Cortex of kidney (tissue), 1 donor: ENCODE data around the gene SLC35E3.

Source experiments
- DNase-seq: peaks from one replicate; lab custom pipeline; 2025; lab: John Stamatoyannopoulos, UW

The SLC35E3 gene

DNA sequence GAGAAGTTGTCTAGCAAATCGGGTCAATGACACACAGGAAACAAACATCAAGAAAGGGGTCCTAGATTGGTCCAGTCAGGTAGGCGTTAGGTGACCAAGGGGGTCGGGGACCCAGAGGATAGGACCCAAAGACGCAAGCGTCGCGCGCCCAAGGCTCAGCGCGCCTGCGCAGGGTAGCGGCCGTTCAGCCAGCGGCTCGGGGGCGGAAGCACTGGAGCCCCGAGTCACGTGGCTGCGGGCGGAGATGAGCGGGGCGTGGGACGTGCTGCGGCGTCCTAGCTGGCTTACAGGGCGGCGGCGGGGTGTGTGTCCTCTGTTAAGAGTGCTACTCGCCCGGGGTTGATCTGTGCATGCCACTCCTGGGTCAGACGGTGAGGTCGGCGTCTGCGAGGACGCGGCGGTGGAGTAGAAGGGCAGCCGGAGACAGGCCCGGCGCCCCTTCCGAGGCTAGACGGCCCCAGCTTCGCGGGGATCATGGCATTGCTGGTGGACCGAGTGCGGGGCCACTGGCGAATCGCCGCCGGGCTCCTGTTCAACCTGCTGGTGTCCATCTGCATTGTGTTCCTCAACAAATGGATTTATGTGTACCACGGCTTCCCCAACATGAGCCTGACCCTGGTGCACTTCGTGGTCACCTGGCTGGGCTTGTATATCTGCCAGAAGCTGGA, at the start of gene SLC35E3:
Gene SLC35E3 (plus strand): TSS at position 273 of the 668 bp plus-strand sequence. CDS start 202 bp downstream, at position 475.
- peak; percentile 64 for DNase-seq

DNA sequence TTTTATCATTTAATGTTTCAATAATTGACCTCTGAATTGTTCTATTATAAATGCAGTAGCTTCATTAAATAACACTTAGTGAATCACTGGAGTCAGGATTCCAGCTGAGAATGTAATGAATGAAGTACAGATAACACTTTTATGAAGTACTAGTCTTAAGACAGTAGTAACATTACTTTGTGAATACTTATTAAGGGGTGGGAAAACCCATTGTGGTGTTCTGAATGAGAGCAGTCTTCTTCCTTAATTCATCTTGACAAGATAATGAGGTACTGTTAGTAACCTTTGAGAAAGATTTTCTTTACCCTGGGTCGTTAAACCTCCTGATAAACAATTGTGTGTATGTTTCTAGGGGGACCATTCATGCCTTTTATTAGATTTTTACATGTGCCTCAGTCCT, 46.5 kb upstream of the SLC35E3 start:
- no peak for DNase-seq

DNA sequence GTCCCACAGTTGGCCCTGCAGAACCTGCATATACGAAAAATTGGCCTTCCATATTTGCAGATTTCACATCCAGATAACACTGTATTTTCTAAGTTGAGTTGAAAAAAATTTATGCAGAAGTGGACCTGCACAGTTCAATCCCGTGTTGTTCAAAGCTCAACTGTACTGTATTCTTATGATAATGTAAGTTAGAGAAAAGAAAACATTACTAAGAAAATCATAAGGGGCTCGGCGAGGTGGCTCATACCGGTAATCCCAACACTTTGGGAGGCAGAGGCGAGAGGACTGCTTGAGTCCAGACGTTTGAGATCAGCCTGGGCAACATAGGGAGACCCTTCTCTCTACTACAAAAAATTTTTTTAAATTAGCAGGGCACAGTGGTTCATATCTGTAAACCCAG, 18.2 kb upstream of the SLC35E3 start:
- no peak for DNase-seq

DNA sequence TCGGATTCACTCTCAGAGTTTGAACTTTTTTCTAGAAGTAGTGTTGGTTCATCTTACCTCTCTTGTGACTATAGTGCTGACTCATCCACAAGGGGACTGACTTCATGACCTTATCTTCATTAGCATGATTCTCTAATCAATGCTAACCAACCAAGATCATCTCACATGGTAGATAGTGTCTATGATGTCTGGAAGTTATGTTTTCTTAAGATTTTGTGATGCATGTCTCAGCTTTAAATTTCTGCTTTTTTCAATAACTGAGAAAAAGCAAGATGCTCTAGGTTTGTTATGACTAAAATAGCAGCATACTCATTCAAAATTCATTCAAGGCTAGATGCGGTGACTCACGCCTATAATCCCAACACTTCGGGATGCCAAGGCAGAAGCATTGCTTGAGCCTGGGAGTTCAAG, 12.3 kb upstream of the SLC35E3 start:
- no peak for DNase-seq

DNA sequence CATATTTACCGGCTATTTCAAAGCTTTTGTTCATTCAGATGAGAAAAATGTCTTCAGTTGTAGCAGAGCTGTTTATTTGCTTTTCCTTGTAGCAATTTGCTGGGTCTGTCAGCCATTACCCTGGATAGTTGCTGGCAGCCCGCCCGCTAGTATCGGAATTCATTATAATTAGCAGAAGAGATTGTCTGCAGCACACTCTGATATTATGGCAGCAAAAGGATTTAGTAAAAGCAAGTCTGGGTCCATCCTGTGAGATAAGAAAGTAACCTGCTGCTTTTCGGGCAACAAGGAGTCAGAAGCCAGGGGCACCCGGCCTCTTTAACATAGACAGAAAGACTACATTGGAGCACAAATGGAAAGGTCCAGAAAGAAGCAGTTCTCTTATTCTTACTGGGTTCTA, 6.1 kb upstream of the SLC35E3 start:
- no peak for DNase-seq

DNA sequence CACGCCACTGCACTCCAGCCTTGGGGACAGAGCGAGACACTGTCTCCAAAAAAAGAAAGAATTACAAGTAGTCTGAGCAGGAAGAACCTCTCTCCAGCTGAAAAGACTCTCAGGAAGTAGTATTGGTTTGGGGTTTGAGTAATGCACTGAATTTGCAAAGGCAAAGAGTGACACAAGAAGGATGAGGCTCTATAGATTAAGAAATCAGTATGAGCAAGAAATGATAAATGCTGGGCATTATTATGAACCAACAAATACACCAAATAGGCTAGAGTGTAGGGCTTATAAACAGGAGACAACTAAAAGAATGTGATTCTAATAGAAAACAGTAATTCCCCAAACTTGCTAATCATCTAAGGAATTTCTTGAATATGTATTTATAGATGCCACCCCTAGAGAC, 2.6 kb upstream of the SLC35E3 start:
- no peak for DNase-seq

DNA sequence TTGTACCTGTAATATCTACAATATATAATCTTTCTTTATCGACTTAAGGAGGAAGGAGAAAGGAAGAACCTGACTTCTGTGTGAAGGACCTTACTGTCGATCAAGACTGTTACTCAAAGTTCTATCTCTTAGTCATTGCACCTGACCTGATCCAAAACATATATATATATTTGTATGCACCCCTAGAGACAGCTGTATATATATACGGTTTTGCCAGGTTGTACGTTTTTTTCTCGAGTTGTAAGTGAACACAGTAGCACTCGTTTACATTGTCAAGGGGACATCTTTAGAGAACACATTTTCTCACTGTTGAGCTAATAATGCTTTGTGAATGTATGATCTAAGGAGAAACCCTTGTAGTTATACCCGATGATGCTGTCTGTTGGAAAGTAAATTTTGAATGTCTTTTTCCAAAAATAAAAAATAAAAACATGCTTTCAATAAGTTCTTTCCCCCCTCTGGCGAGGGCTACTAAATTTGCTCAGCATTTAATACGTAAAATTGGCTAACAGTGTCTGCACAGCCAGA, 536 bp upstream of the SLC35E3 start:
- DNase-seq = no peak

DNA sequence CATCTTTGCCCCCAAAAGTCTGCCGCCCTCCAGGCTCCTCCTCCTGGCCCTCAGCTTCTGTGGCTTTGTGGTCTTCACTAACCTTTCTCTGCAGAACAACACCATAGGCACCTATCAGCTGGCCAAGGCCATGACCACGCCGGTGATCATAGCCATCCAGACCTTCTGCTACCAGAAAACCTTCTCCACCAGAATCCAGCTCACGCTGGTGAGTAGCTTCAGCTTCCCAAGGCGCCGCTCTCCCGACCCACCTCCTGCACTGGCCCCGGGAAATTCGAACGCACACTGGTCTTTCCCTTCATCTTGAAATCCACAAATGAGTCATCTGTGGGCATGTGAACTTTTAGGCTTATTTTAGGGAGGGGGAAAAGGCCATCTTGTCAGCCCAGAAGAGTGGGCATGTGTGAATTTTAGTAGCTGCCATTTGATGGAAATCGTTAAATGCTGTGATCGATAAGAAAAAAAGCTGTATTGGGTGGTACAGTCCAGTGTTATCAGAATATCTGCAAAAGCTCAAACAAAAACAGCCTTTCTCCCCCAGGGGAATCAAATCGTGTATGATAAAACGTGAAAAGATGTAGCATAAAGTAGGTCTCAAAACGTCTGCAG, 700 bp downstream of the SLC35E3 start:
- DNase-seq = no peak

DNA sequence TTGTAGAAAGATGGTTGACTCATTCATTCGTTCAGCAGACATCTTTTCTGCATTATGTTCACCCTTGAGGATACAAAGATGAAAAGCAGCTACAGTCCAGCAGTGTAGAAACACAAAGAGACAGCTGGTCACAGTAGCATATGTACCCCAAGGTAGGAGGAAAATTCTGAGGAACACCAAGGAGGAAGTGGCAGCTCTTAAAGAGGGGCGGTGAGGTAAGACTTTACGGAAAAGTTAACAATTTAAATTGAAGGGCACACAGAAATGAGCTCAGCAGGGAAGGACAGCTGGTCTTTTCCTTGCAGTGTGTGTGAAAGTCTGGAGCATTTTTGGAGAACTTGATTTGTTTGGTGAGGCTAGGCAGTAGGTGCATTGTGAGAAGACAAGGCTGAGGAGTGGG, 3.5 kb downstream of the SLC35E3 start:
- no peak for DNase-seq

DNA sequence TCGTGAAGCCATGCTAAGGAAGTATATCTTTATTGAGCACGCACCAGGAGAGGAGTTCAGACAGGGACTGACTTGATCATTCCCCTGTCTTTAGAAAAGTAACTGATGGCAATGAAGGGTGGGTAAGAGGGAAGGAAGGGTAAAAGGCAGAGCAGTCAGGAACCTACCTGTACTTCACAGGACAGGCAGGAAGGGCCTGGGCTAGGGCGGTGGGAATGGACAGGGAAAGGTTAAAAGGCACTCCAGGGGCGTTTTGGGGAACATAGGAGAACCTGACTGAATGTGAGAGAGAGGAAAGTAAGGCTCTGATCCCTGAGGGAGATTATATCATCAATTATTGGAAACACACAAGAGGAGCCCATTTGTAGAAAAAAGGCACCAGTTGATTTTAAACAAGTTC, 3.9 kb downstream of the SLC35E3 start:
- DNase-seq = no peak

DNA sequence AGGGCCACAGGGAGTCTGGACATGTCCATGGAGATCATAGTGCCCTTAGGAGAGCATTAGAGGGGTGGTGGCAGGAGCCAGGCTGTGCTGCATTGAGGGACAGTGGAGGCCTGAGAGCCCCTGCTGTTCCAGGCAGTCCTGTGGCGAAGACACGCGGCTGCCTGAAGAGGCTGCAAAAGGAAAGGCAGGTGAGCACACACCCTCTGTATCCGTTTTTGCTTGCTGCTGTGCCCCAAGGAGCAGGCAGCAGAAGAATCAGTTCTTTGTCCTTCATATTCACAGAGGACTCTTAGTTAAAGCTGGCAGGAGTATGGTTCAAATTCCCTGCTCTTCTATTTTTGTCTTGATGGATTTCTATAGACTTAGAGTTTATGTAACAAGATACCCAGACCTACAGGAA, 4.5 kb downstream of the SLC35E3 start:
- DNase-seq = no peak

DNA sequence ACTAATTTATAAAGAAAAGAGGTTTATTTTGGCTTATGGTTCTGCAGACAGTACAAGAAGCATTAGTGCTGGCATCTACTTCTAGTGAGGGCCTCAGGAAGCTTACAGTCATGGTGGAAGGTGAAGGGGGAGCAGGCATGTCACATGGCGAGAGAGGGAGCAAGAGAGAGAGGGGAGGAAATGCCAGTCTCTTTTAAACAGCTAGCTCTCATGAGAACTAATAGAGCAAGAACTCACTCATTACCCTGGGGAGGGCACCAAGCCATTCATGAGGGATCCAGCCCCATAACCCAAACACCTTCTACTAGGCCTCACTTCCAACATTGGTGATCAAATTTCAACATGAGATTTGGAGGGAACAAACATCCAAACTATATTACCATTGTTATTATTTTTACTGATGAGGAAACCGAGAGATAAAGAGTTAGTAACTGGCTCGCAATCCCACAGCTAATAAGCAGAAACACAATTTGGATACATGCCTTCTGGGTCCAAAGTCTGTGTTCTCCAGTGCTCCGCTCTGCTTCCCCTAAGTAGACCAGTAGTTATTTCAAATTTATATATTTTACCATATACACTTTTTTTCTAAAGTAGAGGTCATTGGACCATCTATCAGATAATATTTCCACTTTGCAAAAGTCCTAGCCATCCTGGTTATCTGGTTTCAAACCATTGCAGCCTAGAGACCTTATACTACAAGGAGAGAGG, 9.7 kb downstream of the SLC35E3 start:
- no peak for DNase-seq

DNA sequence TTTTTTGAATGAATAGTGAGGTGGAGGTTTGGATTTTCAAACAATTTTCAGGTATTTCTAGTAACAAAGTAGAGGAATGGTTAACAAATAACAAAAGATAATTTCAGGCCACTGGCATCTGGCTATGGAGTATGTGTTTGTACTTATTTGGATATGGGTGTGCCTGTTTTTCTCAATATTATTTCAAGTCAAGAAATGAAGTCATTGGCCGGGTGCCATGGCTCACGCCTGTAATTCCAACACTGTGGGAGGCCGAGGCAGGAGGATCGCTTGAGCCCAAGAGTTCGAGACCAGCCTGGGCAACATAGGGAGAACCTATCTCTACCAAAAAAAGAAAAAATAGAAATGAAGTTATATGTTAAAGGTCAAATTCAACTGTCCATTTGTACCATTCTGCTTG, 13.9 kb downstream of the SLC35E3 start:
- no peak for DNase-seq

DNA sequence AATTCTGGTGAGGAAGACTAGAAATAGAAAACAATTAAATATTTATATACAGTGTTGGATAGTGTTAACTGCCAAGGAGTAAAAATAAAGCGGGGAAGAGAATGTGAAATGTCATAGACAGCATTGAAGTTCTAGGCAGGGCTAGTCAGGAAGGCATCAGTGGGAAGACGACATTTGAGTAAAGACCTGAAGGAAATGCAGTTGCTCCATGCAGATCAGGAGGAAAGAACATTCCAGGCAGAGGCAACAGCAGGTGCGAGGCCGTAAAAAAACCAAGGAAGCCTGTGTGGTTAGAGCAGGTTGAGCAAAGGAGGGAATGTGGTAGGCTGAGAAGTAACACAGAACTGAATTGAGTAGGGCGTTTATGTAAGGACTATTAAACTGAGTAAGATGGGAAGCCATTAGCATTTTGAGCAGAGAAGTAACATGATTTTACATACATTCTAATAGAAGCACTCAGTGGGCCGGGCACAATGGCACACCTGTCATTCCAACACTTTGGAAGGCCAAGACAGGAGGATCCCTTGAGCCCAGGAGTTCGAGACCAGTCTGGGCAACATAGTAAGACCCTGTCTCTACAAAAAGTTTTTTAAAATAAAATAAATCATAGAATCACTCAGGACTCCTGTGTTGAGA, 14.9 kb downstream of the SLC35E3 start:
- DNase-seq = no peak

DNA sequence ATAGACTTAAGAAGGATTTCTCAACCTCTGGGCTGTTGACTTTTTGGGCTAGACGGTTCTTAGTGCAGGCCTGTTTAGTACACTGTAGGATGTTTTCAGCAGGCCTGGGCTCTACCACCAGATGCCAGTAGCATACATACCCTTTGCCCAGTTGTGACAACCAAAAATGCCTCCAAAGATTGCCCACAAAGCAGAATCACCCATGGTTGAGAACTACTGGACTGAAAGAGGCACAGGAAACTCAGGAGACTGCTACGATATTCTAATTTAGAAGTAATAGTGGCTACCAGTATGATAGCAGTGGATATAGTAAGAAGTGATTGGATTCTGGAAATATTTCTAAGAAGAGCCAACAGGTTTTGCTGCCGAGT, 15.5 kb downstream of the SLC35E3 start:
- no peak for DNase-seq

DNA sequence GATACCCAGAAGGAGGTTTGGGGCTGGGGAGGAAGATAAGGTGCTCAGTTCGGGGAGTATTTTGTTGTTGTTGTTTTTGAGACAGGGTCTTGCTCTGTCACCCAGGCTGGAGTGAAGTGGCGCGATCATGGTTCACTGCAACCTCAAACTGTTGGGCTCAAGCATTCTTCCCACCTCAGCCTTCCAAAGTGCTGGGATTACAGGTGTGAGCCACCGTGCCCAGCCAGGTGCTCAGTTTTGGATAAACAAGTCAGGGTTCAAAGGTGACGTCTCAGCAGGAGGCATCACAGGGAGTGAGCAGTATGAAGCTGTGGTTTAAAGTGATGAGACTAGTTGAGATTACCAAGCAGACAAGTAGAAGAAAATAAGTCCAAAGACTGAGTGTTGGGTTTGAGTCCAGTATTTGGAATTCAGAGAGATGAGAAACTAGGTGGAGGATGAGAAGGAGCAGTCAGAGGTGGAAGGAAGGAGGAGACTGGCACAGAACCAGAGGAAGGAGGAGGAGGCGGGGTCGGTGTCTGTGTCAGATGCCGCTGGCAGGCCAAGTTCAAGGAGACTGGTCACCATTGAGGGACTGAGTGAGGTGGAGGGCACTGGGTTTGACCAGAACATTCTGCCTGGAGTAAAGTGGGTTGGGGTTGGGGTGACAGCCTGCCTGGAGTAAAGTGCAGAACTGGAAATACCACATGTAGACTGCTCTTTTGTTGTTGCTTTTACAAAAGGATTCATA, 16.1 kb downstream of the SLC35E3 start:
- no peak for DNase-seq

DNA sequence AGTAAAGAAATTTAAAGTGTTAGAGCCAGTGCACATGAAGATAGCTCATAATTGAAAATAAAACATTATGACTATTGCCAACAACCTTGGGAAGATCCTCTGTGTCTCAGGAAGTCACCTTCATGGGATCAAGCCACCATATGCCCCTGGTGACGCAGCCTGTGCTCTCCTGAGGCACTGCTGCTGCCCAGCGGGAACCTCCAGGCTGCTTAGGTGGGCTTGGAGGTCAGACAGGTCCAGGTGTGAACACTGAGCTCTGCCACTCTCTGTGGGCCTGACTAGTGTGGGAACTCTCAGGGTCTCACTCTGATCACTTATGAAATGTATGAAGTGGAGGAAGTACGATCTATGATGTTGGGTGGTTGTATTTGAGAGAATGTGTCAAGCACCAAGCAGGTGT, 16.7 kb downstream of the SLC35E3 start:
- no peak for DNase-seq

DNA sequence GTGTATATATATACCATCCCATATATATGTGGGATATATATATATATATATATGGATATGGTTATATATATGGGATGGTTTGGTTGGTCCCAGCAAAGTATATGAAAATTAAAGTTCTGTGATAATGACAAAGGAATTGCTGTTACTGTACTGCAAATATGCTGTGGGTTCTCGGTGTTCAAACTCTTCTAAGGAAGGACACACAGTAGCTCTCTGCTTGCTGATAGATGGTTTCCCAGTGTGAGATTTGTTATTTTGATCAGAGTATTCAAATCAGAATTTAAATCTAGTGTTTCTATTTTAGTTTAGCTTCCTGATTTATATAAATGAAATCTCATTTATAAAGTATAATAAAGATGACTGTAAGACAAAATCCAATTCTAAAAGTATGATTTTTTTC, 19.7 kb downstream of the SLC35E3 start:
- DNase-seq = no peak

DNA sequence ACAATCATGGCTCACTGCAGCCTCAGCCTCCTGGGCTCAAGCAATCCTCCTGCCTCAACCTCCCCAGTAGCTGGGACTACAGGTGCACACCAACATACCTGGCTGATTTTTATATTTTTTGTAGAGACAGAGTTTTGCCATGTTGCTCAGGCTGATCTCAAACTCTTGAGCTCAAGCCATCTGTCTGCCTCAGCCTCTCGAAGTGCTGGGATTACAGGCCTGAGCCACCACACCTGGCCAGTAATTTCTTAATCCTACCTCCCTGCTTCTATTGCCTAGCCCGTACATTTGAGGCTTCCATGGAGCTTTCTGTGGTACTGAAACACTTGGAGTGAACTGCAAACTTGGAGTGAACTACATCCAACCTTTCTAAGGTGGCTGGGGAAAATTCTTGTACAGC, 20.7 kb downstream of the SLC35E3 start:
- DNase-seq = no peak

DNA sequence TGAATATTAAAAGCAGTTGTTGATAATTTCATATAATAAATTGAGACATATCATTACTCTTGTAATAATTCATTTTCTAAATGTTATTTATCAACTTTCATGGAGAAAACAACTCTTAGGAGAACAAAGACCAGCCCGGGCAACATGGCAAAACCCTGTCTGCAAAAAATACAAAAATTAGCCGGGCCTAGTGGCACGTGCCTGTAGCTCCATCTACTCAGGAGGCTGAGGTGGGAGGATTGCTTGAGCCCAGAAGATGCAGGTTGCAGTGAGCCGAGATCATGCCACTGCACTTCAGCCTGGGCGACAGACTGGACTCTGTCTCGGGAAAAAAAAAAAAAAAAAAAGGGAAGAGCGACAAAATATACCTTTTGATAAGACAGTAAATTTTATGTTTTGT, 21.2 kb downstream of the SLC35E3 start:
- no peak for DNase-seq

DNA sequence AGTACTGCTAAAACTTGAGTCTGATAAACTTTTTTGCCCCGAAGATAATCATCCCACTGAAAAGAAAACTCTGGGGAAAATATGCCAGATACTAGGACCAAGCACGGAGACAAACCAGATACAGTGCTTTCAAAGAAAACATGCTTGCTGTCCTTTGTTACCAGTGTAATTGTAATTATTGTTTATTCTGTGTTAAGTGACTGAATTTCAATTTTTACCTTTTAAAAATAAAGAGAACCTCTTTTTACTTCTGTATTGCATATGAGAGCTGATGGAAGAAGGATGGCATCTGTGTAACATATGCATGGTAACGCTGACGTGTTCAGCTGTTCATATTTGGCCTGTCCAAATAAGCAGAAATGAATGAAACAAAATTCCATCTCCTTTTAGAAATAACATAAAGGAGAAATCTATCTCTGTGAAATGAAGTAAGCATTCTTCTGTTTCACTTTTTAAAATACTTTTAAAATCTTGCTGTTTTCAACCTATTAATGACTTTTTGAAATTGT, 22.5 kb downstream of the SLC35E3 start:
- DNase-seq = no peak

DNA sequence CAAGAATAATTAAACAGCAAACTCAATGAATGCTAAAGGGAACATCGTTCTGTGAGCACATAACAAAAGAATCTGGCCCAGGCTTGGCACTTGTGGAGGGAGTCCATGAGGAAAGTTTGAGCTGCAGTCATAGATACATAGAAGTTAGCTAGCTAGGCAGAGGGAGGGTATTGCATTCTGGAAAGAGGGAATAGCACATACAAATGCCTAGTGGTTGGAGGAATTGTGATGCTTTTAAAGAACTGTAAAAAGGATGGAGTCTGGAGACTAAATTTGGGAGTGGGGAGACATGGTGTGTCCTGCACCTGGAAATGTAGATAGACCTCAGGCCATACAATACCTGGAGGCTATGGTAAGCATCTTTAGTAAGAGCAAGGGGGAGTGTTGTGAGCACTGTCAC, 24.0 kb downstream of the SLC35E3 start:
- no peak for DNase-seq
